MM.1S (cell line): ENCODE results near the gene ERVMER34-1.

Experiments used
- EZH2 ChIP-seq: fragments of 300-600 bp; sonication (generic); optimal IDR thresholded peaks from 2 replicates; pipeline ENCODE3; 2017; ENCODE audit warnings: low read depth, mild to moderate bottlenecking, antibody characterized with exemption, low read length, mixed read lengths
- EZH2phosphoT487 ChIP-seq: fragments of 300-600 bp; sonication (generic); IDR thresholded peaks from 2 replicates; pipeline ENCODE4 v1.6.1; 2018; ENCODE audit warnings: antibody characterized with exemption, low read length
- TF ChIP-seq, protein P1 (sequence below): fragments of 300-600 bp; sonication (generic); IDR thresholded peaks from 2 replicates; pipeline ENCODE4 v1.5.1; 2016; ENCODE audit warnings: antibody characterized with exemption, low read length, mixed read lengths

- TF ChIP-seq, protein P1, sequence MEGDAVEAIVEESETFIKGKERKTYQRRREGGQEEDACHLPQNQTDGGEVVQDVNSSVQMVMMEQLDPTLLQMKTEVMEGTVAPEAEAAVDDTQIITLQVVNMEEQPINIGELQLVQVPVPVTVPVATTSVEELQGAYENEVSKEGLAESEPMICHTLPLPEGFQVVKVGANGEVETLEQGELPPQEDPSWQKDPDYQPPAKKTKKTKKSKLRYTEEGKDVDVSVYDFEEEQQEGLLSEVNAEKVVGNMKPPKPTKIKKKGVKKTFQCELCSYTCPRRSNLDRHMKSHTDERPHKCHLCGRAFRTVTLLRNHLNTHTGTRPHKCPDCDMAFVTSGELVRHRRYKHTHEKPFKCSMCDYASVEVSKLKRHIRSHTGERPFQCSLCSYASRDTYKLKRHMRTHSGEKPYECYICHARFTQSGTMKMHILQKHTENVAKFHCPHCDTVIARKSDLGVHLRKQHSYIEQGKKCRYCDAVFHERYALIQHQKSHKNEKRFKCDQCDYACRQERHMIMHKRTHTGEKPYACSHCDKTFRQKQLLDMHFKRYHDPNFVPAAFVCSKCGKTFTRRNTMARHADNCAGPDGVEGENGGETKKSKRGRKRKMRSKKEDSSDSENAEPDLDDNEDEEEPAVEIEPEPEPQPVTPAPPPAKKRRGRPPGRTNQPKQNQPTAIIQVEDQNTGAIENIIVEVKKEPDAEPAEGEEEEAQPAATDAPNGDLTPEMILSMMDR: no peak
- TF ChIP-seq EZH2: no peak
- no peak for TF ChIP-seq EZH2phosphoT487
These were observed 21.6 kb downstream of the ERVMER34-1 start for GRCh38 chr4:52729586-52729985.
